CD14-positive monocyte (primary cell): ENCODE results near the gene OR5C1. TPM values are rescaled to one million over a fixed set of nuclear protein-coding genes. Genes with fewer than 3 reads are reported as not detected.
"Not testable (repeated sequence)": the region's sequence is repeated elsewhere in the genome, so short reads cannot be mapped to it uniquely, and the experiment has no call there.

Experiments used
- DNase-seq, 3 donors: peaks; one replicate each; pipeline ENCODE4 v3.0.0-alpha.2; 2011 to 2022
- H2AFZ ChIP-seq: 2 replicates; pipeline ENCODE4 v1.6.0; 2012; ENCODE audit warnings: mild to moderate bottlenecking, low read depth, low read length, inconsistent platforms; ENCODE audit not compliant: insufficient read depth, poor library complexity, severe bottlenecking
- H3K27ac ChIP-seq, 2 donors: 1 replicate in 1 of 2; 2 replicates in 1 of 2; pipeline ENCODE4 v1.5.1; 2012 to 2013; ENCODE audit warnings: low read length in 2 of 2, control low read depth in 1 of 2, inconsistent platforms in 1 of 2, low read depth in 1 of 2, mild to moderate bottlenecking in 1 of 2
- H3K27me3 ChIP-seq, 2 donors: one replicate each; pipeline versions ENCODE4 v1.6.0 to v1.6.1; 2011 to 2013; ENCODE audit warnings: low read length in 2 of 2; ENCODE audit not compliant: control insufficient read depth in 2 of 2, insufficient read depth in 2 of 2
- H3K36me3 ChIP-seq, 2 donors: replicated peaks in 1 of 2; 1 replicate in 1 of 2; 2 replicates in 1 of 2; pipeline versions ENCODE4 v1.5.1 to v1.6.1; 2012 to 2013; ENCODE audit warnings: low read length in 2 of 2, control low read depth in 1 of 2, inconsistent platforms in 1 of 2, mild to moderate bottlenecking in 1 of 2; ENCODE audit not compliant: insufficient read depth in 2 of 2, control insufficient read depth in 1 of 2
- H3K4me1 ChIP-seq, 2 donors: 1 replicate in 1 of 2; 2 replicates in 1 of 2; pipeline versions ENCODE4 v1.5.1 to v1.6.1; 2012 to 2013; ENCODE audit warnings: low read length in 2 of 2, control low read depth in 1 of 2, inconsistent platforms in 1 of 2, mild to moderate bottlenecking in 1 of 2, moderate library complexity in 1 of 2; ENCODE audit not compliant: insufficient read depth in 2 of 2, control insufficient read depth in 1 of 2
- H3K4me2 ChIP-seq: replicated peaks from 2 replicates; pipeline ENCODE3; 2012; ENCODE audit warnings: low read length, moderate library complexity, mild to moderate bottlenecking; ENCODE audit not compliant: poor library complexity, severe bottlenecking; ENCODE audit errors: extremely low read depth
- H3K4me3 ChIP-seq, 3 experiments: fragments of 200-600 bp in 1 of 3; sonication (generic) in 1 of 3; replicated peaks in 1 of 3; 1 replicate in 2 of 3; 2 replicates in 1 of 3; pipeline ENCODE4 v1.5.1; 2011 to 2013; ENCODE audit warnings: low read length in 3 of 3, mild to moderate bottlenecking in 3 of 3, control low read depth in 2 of 3, low read depth in 2 of 3, inconsistent platforms in 1 of 3, moderate library complexity in 1 of 3
- H3K79me2 ChIP-seq: 2 replicates; pipeline ENCODE4 v1.6.0; 2012; ENCODE audit warnings: mild to moderate bottlenecking, control low read depth, inconsistent platforms, low read length, moderate library complexity; ENCODE audit not compliant: insufficient read depth
- H3K9ac ChIP-seq: 2 replicates; pipeline ENCODE4 v1.6.0; 2017; ENCODE audit warnings: low read length, mild to moderate bottlenecking; ENCODE audit not compliant: insufficient read depth, poor library complexity, severe bottlenecking
- H3K9me3 ChIP-seq, 2 donors: replicated peaks in 1 of 2; 1 replicate in 1 of 2; 2 replicates in 1 of 2; pipeline versions ENCODE4 v1.5.1 to v1.6.1; 2012 to 2013; ENCODE audit warnings: low read length in 2 of 2, control low read depth in 1 of 2; ENCODE audit not compliant: control insufficient read depth in 1 of 2, insufficient read depth in 1 of 2
- H4K20me1 ChIP-seq: 2 replicates; pipeline ENCODE4 v1.6.0; 2012; ENCODE audit warnings: mild to moderate bottlenecking, low read length, control low read depth, moderate library complexity; ENCODE audit not compliant: insufficient read depth
- H3K27ac Mint-ChIP-seq, 7 donors: one replicate each; pipeline ENCODE4 v1.8.0; 2020; ENCODE audit warnings: mild to moderate bottlenecking in 7 of 7, mixed read lengths in 7 of 7, moderate library complexity in 6 of 7, inconsistent platforms in 2 of 7
- H3K27me3 Mint-ChIP-seq, 3 donors: one replicate each; pipeline ENCODE4 v1.8.0; 2021 to 2022; ENCODE audit warnings: low read depth in 3 of 3, mild to moderate bottlenecking in 3 of 3, mixed read lengths in 3 of 3, moderate library complexity in 3 of 3, inconsistent platforms in 1 of 3
- H3K36me3 Mint-ChIP-seq, 2 donors: one replicate each; pipeline ENCODE4 v1.8.0; 2020; ENCODE audit warnings: mixed read lengths in 2 of 2, inconsistent platforms in 1 of 2, mild to moderate bottlenecking in 1 of 2
- H3K4me1 Mint-ChIP-seq: one replicate; pipeline ENCODE4 v1.8.0; 2020; ENCODE audit warnings: mild to moderate bottlenecking, mixed read lengths
- H3K4me3 Mint-ChIP-seq, 2 donors: one replicate each; pipeline ENCODE4 v1.8.0; 2020; ENCODE audit warnings: mild to moderate bottlenecking in 2 of 2, mixed read lengths in 2 of 2, moderate library complexity in 1 of 2
- H3K9me3 Mint-ChIP-seq, 7 donors: one replicate each; pipeline ENCODE4 v1.8.0; 2020 to 2022; ENCODE audit warnings: mixed read lengths in 7 of 7, mild to moderate bottlenecking in 6 of 7, moderate library complexity in 6 of 7, inconsistent platforms in 2 of 7
- CTCF ChIP-seq: fragments of 200-600 bp; IDR thresholded peaks from one replicate; pipeline ENCODE4 v1.8.0; 2022; ENCODE audit warnings: antibody characterized with exemption, mild to moderate bottlenecking
- WGBS: methylation state at CpG from one replicate; pipeline ENCODE4 v1.1.5; 2013; ENCODE audit warnings: missing lambda C conversion rate; ENCODE audit not compliant: insufficient coverage; 5-methylcytosine and 5-hydroxymethylcytosine counted together
- intact Hi-C, 2 donors: fragments of 100-400 bp; cut with micrococcal nuclease; formaldehyde crosslinking; loops; one replicate each; pipeline versions ENCODE4 v1.15.0 to v1.15.1; 2023
- polyA plus RNA-seq, 3 donors: library from polyadenylated mRNA; depleted of rRNA in 1 of 3; unstranded in 2 of 3; stranded (reverse) in 1 of 3; fragments of 300-500 nt in 2 of 3; fragments of >200 nt in 1 of 3; fragmentation: Illumina TruSeq in 2 of 3; gene quantifications; 1 replicate in 2 of 3; 2 replicates in 1 of 3; pipeline ENCODE4 v1.2.3, GENCODE V29; 2012 to 2021

The OR5C1 gene
- polyA plus RNA-seq, 3 donors: not detected

GRCh38 chr9:122807271-122807900 is 18.7 kb downstream of the OR5C1 start:
- Histone ChIP-seq H3K9me3 (no peaks in the 10 kb centered on the region), H3K27me3 (no peaks in the 10 kb centered on the region), H3K79me2 (no peaks in the 10 kb centered on the region), H3K4me2 (no peak overlapping the region), H3K4me3 (no peak overlapping the region), H4K20me1 (no peaks in the 10 kb centered on the region), H3K9ac (no peak overlapping the region), H3K36me3 (no peaks in the 10 kb centered on the region), H3K27ac (no peak overlapping the region), H2AFZ (no peak overlapping the region), H3K4me1 (no peaks in the 10 kb centered on the region)
- no peaks in the 10 kb centered on the region for H3K36me3 Mint-ChIP-seq
- WGBS: 88% methylated on average over 1 of the region's 1 CpG
- DNase-seq: no peak
- peaks cover 0 to 5% (median 0%) of the 10 kb centered on the region in 3 donors for H3K27me3 Mint-ChIP-seq
- H3K9me3 Mint-ChIP-seq: peaks cover 0 to 5% (median 0%) of the 10 kb centered on the region in 7 donors
- H3K27ac Mint-ChIP-seq: no peak overlapping the region
- no peak overlapping the region for H3K4me3 Mint-ChIP-seq
- intact Hi-C loops: loop anchor here in 1 of 2 donors (10.0 kb wide), 1 partner anchor 343 kb away; no protein-coding TSS in a partner anchor
- no peaks in the 10 kb centered on the region for H3K4me1 Mint-ChIP-seq
- TF ChIP-seq CTCF: no peak

GRCh38 chr9:122808141-122808540 is 19.4 kb downstream of the OR5C1 start:
- H3K79me2 ChIP-seq: no peaks in the 10 kb centered on the region
- no peaks in the 10 kb centered on the region for H3K27me3 ChIP-seq
- intact Hi-C loops: loop anchor here in 1 of 2 donors (10.0 kb wide), 1 partner anchor 343 kb away; no protein-coding TSS in a partner anchor
- H4K20me1 ChIP-seq: no peaks in the 10 kb centered on the region
- 93% methylated on average over 3 of the region's 3 CpGs for WGBS
- Mint-ChIP-seq H3K4me1 (no peaks in the 10 kb centered on the region), H3K4me3 (no peak overlapping the region), H3K9me3 (peaks cover 0 to 5% (median 0%) of the 10 kb centered on the region in 7 donors), H3K36me3 (no peaks in the 10 kb centered on the region), H3K27ac (peak overlapping the region in 1 of 7 donors; percentile 40), H3K27me3 (peaks cover 0 to 5% (median 0%) of the 10 kb centered on the region in 3 donors)
- H3K27ac ChIP-seq: no peak overlapping the region
- H3K4me1 ChIP-seq: no peaks in the 10 kb centered on the region
- no peak overlapping the region for H3K4me2 ChIP-seq
- no peak for TF ChIP-seq CTCF
- H3K9me3 ChIP-seq: no peaks in the 10 kb centered on the region
- DNase-seq: no peak
- H3K9ac ChIP-seq: no peak overlapping the region
- H3K36me3 ChIP-seq: no peaks in the 10 kb centered on the region
- H3K4me3 ChIP-seq: no peak overlapping the region
- no peak overlapping the region for H2AFZ ChIP-seq

- H3K4me1 ChIP-seq, H3K27me3 ChIP-seq, DNase-seq, H3K36me3 ChIP-seq, H3K4me1 Mint-ChIP-seq, H3K27ac ChIP-seq, H3K4me3 ChIP-seq, H4K20me1 ChIP-seq, H2AFZ ChIP-seq, H3K4me2 ChIP-seq, H3K9me3 ChIP-seq, H3K4me3 Mint-ChIP-seq, H3K27ac Mint-ChIP-seq, H3K9me3 Mint-ChIP-seq, H3K27me3 Mint-ChIP-seq, H3K9ac ChIP-seq, H3K36me3 Mint-ChIP-seq, H3K79me2 ChIP-seq: not testable (repeated sequence)
- intact Hi-C loops: loop anchor here in 1 of 2 donors (10.0 kb wide), 1 partner anchor 344 kb away; no protein-coding TSS in a partner anchor
- 94% methylated on average over 3 of the region's 7 CpGs for WGBS
These were observed 20.5 kb downstream of the OR5C1 start for GRCh38 chr9:122809261-122809660.
